WTC11 (cell line): ENCODE results near the gene AGL. TPM values are rescaled to one million over a fixed set of nuclear protein-coding genes. Genes with fewer than 3 reads are reported as not detected.
A peak's percentile ranks its signal among the peaks of the same experiment; 100 is the strongest.

Experiments used
- ATAC-seq: fragments of 200-7000 bp; cut with Tn5 transposase; 2 replicates; pipeline ENCODE4 v1.10.0; 2021; ENCODE audit warnings: mild to moderate bottlenecking, moderate library complexity
- CTCF ChIA-PET: fragments of 300-600 bp; sonication (Branson Sonifier 250); formaldehyde crosslinking; loops from one replicate; lab custom pipeline; 2021; ENCODE audit warnings: antibody characterized with exemption; lab: Charles Lee
- POLR2A ChIA-PET: fragments of 350-600 bp; sonication (Branson Sonifier 250); formaldehyde crosslinking; loops from one replicate; lab custom pipeline; 2021; ENCODE audit warnings: antibody characterized with exemption; lab: Charles Lee
- DNase-seq: peaks from one replicate; pipeline ENCODE4 v3.0.0; 2021; ENCODE audit warnings: low spot score
- H3K27ac Mint-ChIP-seq: 2 replicates; pipeline ENCODE4 v1.8.0; 2021; ENCODE audit warnings: mixed read lengths
- H3K27me3 Mint-ChIP-seq: 2 replicates; pipeline ENCODE4 v1.8.0; 2021; ENCODE audit warnings: low read depth, mild to moderate bottlenecking, moderate library complexity, mixed read lengths
- H3K36me3 Mint-ChIP-seq: 2 replicates; pipeline ENCODE4 v1.8.0; 2021; ENCODE audit warnings: mixed read lengths
- H3K4me1 Mint-ChIP-seq: 2 replicates; pipeline ENCODE4 v1.8.0; 2022; ENCODE audit warnings: mixed read lengths
- H3K4me3 Mint-ChIP-seq: 2 replicates; pipeline ENCODE4 v1.8.0; 2021; ENCODE audit warnings: mild to moderate bottlenecking, moderate library complexity, mixed read lengths
- H3K9me3 Mint-ChIP-seq: 2 replicates; pipeline ENCODE4 v1.8.0; 2021; ENCODE audit warnings: mixed read lengths
- ATF3 ChIP-seq: sonication (generic); formaldehyde crosslinking; conservative IDR thresholded peaks from 2 replicates; pipeline ENCODE4 v1.8.1; 2022; ENCODE audit warnings: mild to moderate bottlenecking, missing genetic modification reagents
- CDX4 ChIP-seq: fragments of 250-450 bp; sonication (Bioruptor Pico); IDR thresholded peaks from 2 replicates; pipeline ENCODE4 v1.9.0; 2021; ENCODE audit warnings: moderate library complexity, mild to moderate bottlenecking, inconsistent platforms, borderline replicate concordance
- CREM ChIP-seq: sonication (generic); formaldehyde crosslinking; IDR thresholded peaks from 2 replicates; pipeline ENCODE4 v1.8.1; 2022; ENCODE audit warnings: mild to moderate bottlenecking, missing genetic modification reagents, moderate library complexity
- EMX1 ChIP-seq: fragments of 250-450 bp; sonication (Bioruptor Pico); IDR thresholded peaks from 2 replicates; pipeline ENCODE4 v1.8.0; 2021; ENCODE audit warnings: mild to moderate bottlenecking
- FOXK1 ChIP-seq: sonication (generic); formaldehyde crosslinking; IDR thresholded peaks from 2 replicates; pipeline ENCODE4 v1.8.0; 2022; ENCODE audit warnings: mild to moderate bottlenecking, moderate library complexity, missing genetic modification reagents
- IRF2 ChIP-seq: sonication (generic); formaldehyde crosslinking; IDR thresholded peaks from 2 replicates; pipeline ENCODE4 v1.8.0; 2022; ENCODE audit warnings: low read depth, missing genetic modification reagents, borderline replicate concordance
- KAT7 ChIP-seq: sonication (generic); formaldehyde crosslinking; IDR thresholded peaks from 2 replicates; pipeline ENCODE4 v1.8.1; 2023; ENCODE audit warnings: missing genetic modification reagents, mild to moderate bottlenecking, borderline replicate concordance
- MXD4 ChIP-seq: fragments of 250-450 bp; sonication (Bioruptor Pico); IDR thresholded peaks from 2 replicates; pipeline ENCODE4 v1.8.0; 2021; ENCODE audit warnings: mild to moderate bottlenecking, moderate library complexity, borderline replicate concordance
- NFATC4 ChIP-seq: fragments of 250-450 bp; sonication (Bioruptor Pico); IDR thresholded peaks from 2 replicates; pipeline ENCODE4 v1.9.0; 2021; ENCODE audit warnings: mild to moderate bottlenecking
- NFYB ChIP-seq: sonication (generic); formaldehyde crosslinking; conservative IDR thresholded peaks from 2 replicates; pipeline ENCODE4 v1.8.0; 2022; ENCODE audit warnings: low read depth, missing genetic modification reagents
- NR1H2 ChIP-seq: sonication (generic); formaldehyde crosslinking; IDR thresholded peaks from 2 replicates; pipeline ENCODE4 v1.9.0; 2021; ENCODE audit warnings: mild to moderate bottlenecking, moderate library complexity, missing genetic modification reagents
- NR3C1 ChIP-seq: sonication (generic); formaldehyde crosslinking; conservative IDR thresholded peaks from 2 replicates; pipeline ENCODE4 v1.8.1; 2023; ENCODE audit warnings: low read depth, mild to moderate bottlenecking, missing genetic modification reagents
- STAT6 ChIP-seq: sonication (generic); formaldehyde crosslinking; conservative IDR thresholded peaks from 2 replicates; pipeline ENCODE4 v1.8.1; 2023; ENCODE audit warnings: mild to moderate bottlenecking, low read depth, missing genetic modification reagents, moderate library complexity
- USF1 ChIP-seq: sonication (generic); formaldehyde crosslinking; IDR thresholded peaks from 2 replicates; pipeline ENCODE4 v1.8.0; 2022; ENCODE audit warnings: mild to moderate bottlenecking, missing genetic modification reagents
- USF2 ChIP-seq: sonication (generic); formaldehyde crosslinking; IDR thresholded peaks from 2 replicates; pipeline ENCODE4 v1.8.1; 2023; ENCODE audit warnings: mild to moderate bottlenecking, missing genetic modification reagents, moderate library complexity
- ZBTB43 ChIP-seq: sonication (generic); formaldehyde crosslinking; IDR thresholded peaks from 2 replicates; pipeline ENCODE4 v1.8.1; 2023; ENCODE audit warnings: mild to moderate bottlenecking, missing genetic modification reagents
- ZNF121 ChIP-seq: sonication (generic); formaldehyde crosslinking; IDR thresholded peaks from 2 replicates; pipeline ENCODE4 v1.8.0; 2023; ENCODE audit warnings: missing genetic modification reagents
- ZNF425 ChIP-seq: fragments of 250-450 bp; sonication (Bioruptor Pico); conservative IDR thresholded peaks from 2 replicates; pipeline ENCODE4 v1.9.0; 2021; ENCODE audit warnings: mild to moderate bottlenecking
- ZNF512 ChIP-seq: sonication (generic); formaldehyde crosslinking; IDR thresholded peaks from 2 replicates; pipeline ENCODE4 v1.8.1; 2022; ENCODE audit warnings: missing genetic modification reagents, borderline replicate concordance
- ZSCAN18 ChIP-seq: fragments of 250-450 bp; sonication (Bioruptor Pico); IDR thresholded peaks from 2 replicates; pipeline ENCODE4 v2.1.2; 2022; ENCODE audit warnings: mild to moderate bottlenecking, moderate library complexity
- total RNA-seq: library from RNA; stranded (reverse); gene quantifications from 3 replicates; pipeline ENCODE4 v1.2.3, GENCODE V29; 2021

The AGL gene
- total RNA-seq, 1 experiment from 2014 or later: 22.5 TPM

GRCh38 chr1:99963041-99963795, 113.1 kb downstream of the AGL start (continued):
- TF ChIP-seq ZNF512 (CRISPR knock-in tag) (no peak), NFYB (no peak), FOXK1 (CRISPR knock-in tag) (no peak), EMX1 (CRISPR knock-in tag) (no peak)
- TF ChIP-seq, all 79 proteins: peak for 0

GRCh38 chr1:99964806-99965205, 114.6 kb downstream of the AGL start:
- H3K36me3 Mint-ChIP-seq: no peaks in the 10 kb centered on the region
- H3K27ac Mint-ChIP-seq: no peak overlapping the region
- ChIA-PET POLR2A (no interaction called here), CTCF (no interaction called here)
- H3K4me3 Mint-ChIP-seq: no peak overlapping the region
- H3K27me3 Mint-ChIP-seq: no peaks in the 10 kb centered on the region
- DNase-seq (no peak), ATAC-seq (peak; percentile 31)
- H3K9me3 Mint-ChIP-seq: no peaks in the 10 kb centered on the region
- peaks cover 12% of the 10 kb centered on the region for H3K4me1 Mint-ChIP-seq
- TF ChIP-seq ZNF512 (CRISPR knock-in tag): no peak
- TF ChIP-seq STAT6 (CRISPR knock-in tag): no peak
- TF ChIP-seq ZSCAN18 (CRISPR knock-in tag): no peak
- peak; percentile 25; the same call in 1 of the 2 replicates for TF ChIP-seq USF1 (CRISPR knock-in tag)
- TF ChIP-seq IRF2 (CRISPR knock-in tag): no peak
- 0 out of 2 replicates have a peak, but pooled peaks have one; percentile 17 for TF ChIP-seq USF2 (CRISPR knock-in tag)
- TF ChIP-seq NFATC4 (CRISPR knock-in tag): no peak
- TF ChIP-seq ZNF121 (CRISPR knock-in tag): no peak
- TF ChIP-seq ATF3 (CRISPR knock-in tag): no peak
- TF ChIP-seq CREM: no peak
- TF ChIP-seq MXD4 (CRISPR knock-in tag): no peak
- no peak for TF ChIP-seq NR3C1 (CRISPR knock-in tag)
- TF ChIP-seq KAT7: no peak
- TF ChIP-seq ZNF425: no peak
- TF ChIP-seq ZBTB43 (CRISPR knock-in tag): no peak
- TF ChIP-seq CDX4 (CRISPR knock-in tag): no peak
- no peak for TF ChIP-seq NR1H2 (CRISPR knock-in tag)
